GM19193 (cell line): Measurements from ENCODE around the gene VIPR1.

Source experiments
- POLR2A ChIP-seq: IDR thresholded peaks from 4 replicates; pipeline ENCODE4 v1.6.1; 2011; ENCODE audit not compliant: insufficient read depth, insufficient read length; ENCODE audit errors: extremely low read depth

VIPR1 gene

DNA sequence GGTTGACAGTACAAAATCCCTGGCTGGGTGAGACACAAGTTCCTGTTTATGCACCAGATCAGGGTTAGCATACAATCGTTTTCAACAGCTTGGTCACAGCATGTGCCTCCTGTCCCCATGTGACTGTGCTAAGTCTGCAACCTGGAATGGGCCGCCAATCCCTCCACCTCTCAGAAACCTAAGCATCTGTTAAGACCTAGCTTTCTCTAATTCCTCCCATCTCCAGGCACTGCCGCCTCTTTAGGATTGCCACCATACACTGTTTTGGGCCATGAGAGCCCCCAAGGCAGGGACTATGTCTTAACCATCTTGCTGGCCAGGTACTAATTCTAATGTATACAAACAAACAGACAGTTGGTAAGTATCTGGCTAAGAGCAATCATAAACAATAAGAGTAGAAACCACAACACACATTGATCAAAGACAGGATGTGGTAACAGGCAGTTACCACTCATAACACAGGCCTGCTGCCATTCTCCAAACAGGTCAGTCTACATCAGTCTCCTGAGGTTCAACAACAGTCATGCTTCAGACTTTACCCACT is 53.7 kb downstream of the VIPR1 start:
- no peak for TF ChIP-seq POLR2A

DNA sequence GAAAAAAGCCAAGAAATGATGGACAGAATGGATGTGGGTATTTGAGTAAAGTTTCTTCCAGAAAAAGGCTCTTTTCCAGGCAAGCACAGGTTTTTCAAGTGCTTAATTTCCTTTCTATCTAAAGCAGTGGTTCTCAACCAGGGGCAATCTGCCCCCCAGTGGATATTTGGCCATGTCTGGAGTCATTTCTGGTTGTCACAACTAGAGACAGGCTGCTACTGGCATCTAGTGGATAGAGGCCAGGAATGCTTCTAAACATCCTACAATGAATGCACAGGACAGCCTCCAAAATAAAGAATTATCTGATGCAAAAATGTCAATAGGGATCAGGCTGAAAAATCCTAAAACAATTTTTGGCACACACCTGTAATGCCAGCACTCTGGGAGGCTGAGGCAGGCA is 55.4 kb downstream of the VIPR1 start:
- TF ChIP-seq POLR2A: no peak

DNA sequence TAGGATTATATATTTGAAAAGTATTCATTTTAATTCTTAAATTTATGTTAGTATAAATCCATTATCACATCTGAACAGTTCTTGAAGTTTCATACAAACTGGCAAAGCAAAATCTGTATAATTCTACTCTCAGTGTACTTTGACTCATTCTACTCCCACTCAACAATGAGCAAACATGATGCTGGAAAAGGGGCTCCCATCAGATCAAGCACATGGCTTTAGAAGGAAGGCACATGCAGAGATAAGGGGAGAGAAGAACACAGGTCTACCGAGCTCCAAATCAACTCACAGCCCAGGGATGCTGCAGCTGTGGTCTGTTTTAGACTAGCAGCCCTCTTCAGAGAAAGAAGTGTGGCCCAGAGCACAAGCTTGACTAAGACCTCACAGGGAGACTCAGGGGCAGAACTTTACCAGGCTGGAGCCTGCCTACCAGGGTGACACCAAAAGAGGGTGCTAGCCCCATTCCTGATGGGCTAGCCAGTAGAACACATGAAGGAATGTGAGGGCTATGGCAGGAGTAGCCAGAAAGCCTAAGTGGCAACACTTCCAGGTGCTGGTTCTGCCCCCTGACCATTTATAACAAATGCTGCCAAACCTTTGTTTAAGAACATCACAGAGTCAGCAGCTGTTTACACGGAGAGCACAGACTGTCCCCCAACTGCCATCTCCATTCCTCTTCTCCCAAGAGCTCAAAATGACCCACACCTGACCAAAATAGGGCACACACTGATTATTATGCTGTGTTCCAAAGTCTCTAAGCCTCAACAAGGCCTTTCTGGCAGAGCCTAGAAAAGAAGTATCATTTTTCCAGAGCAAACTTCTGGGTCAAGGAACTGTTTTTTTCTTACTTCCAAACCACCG is 59.8 kb downstream of the VIPR1 start:
- TF ChIP-seq POLR2A: no peak

DNA sequence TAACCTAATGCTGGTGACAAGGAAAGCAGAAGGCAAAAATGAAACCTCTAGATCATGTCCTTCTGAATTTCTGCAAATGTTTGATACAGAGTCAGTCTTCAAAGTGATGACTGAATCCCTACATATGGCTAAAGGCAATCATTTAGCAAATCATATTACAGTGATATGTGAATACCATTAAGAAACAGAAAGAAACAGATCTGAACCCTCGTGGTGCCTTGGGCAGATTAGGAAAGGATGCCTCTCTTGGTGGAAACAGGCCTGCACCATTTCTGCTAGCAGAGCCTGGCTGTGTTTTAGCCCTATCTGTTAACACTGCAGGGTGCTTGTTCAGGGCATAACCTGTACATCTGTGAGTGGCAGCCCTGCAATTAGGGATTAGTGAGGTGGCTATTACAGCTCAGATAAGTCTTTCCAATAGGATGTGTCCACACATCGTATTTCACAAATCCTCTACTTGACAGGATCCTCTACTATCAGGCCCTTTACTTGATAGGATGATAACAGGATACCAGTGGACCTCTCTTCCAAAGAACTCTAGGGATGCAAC is 67.2 kb downstream of the VIPR1 start:
- no peak for TF ChIP-seq POLR2A

DNA sequence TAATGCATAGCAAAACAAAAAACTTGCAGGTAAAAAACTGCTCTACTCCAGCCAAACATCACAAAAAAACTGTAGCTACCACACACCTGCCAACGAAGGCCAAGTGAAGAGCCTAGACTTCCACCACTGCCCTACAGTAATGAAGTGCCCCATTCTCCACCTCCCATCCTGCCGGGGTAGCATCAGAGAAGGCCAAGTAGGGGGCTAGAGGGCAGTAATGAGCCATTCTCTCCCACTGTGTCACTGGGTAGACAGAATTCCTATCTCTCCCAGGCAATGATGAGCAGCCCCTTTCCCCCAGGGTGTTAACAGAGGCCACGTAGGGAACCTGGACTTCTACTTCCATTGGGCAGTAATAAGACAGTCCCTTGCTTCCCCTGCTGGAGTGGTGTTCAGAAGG is 69.8 kb downstream of the VIPR1 start:
- no peak for TF ChIP-seq POLR2A

DNA sequence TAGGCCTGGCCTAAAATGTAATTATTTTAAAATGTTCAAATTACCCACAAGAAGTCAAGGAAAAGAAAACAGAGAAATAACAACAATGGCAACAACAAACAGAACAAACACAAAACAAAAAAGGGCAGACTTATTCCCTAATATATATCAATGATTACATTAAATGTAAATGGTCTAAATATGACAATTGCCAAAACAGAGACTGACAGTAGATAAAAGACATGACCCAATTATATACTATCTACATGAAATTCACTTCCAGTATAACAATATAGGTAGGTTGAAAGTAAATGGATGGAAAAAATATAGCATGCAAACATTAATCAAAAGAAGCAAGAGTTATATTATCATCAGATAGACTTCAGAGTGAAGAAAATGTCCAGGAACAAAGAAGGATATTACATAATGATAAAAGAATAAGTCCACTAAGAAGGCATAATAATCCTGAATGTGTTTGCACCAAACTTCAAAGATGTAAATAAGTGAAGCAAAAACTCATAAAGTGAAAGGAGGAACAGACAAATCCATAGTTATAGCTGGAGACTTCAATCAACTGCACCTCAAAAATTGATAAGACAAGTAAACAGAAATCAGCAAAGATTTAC is 72.8 kb downstream of the VIPR1 start:
- no peak for TF ChIP-seq POLR2A

DNA sequence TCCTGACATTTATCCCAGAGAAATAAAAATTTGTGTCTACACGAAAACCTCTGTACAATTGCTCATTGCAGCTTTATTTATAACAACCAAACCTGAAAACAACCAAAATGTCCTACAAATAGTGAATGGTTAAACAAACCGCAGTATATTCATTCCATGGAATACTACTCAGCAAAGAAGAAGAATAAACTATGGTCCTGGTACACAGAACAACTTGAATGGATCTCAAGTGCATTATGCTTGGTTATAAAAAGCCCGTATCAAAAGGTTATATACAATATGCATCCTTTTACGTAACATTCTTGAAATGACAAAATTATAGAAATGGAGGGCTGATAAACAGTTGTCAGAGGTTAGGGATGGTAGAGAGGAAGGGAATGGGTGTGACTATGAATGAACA is 75.6 kb downstream of the VIPR1 start:
- TF ChIP-seq POLR2A: no peak

DNA sequence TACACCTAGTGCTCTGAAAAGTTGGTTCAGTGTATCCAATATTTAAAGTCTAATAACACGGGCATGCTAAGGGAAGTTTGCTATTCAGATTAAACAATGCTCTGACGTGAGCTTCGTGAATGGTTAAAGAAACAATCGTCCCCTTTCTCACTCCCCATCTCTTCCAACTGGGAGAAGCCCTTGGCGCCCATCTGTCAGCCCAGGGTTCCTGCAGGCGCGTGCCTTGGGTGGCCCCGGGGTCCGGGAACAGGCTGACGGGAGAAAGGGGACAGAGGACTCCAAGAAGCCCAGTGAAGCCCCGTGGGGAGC is 78.9 kb downstream of the VIPR1 start:
- no peak for TF ChIP-seq POLR2A

DNA sequence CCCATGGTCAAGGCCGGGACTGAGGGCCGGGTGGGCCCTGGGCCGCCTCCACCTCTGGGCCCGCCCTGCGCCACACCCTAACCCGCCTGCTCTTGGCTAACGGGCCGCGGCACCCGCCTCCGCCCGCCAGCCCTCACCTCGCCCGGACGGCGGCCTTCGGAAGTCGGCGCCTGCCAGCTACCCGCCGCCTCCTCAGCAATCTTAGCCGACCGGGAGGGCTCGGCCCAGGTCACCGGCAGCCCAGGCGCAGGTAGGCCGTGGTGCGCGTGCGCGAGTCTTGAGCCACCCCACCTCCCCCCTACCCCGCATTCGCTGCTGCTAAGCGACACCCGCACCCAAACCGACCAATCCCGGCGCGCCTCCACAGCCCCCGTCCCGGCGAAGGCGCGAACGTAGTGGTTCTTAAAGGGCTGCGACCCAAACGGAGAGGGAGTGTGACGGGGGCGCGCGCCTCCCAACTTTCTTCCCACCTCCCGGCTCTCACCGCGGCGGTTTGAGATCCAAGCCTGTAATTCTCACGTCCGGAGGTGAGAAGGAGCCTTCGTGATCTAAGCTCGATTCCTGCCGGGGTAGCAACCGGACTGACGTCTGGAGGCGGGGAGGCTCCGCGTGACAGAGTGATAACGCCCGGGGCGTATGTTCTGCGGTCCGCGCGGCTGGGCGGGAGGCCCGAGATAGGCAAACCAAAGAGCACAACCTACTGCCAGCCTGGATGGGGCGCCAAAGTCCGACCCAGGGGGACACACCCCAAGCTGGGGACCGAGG is 79.4 kb downstream of the VIPR1 start, which contains the start of gene SEC22C:
SEC22C (minus strand) TSS at position 259 of the 765 bp plus-strand sequence. CDS start 12,921 bp downstream, outside the sequence.
- peak; percentile 80 for TF ChIP-seq POLR2A

DNA sequence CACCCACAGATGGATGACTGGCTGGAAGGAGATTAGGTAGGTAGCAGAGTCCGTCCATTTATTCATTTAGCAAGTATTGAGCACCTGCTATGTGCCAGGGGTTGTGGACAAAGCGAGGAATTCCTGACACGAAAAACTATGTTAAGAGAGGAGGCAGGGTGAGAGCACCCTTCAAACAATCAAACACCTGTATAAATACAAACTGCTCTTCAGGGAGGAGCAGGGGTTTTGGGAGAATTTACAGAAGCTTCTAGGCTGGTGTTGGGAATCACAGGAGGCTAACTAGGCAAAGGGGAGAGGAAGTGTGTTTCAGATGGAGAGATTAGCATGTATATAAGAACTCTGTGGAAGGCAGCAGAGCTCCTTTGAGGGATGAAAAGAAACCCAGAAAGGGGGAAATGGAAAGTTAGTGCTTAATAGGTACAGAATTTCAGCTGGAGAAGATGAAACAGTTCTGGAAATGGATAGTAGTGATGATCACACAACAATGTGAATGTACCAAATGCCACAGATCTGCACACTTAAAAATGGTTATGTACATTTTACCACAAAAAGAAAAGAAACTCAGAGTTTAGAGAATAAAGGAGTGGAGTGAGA is 80.1 kb downstream of the VIPR1 start:
- TF ChIP-seq POLR2A: no peak
